ENCODE measurements around the gene CCDC187.

GRCh38 chr9:136268318-136268717 is 35.6 kb downstream of the CCDC187 start:
- TF ChIP-seq, protein P1, sequence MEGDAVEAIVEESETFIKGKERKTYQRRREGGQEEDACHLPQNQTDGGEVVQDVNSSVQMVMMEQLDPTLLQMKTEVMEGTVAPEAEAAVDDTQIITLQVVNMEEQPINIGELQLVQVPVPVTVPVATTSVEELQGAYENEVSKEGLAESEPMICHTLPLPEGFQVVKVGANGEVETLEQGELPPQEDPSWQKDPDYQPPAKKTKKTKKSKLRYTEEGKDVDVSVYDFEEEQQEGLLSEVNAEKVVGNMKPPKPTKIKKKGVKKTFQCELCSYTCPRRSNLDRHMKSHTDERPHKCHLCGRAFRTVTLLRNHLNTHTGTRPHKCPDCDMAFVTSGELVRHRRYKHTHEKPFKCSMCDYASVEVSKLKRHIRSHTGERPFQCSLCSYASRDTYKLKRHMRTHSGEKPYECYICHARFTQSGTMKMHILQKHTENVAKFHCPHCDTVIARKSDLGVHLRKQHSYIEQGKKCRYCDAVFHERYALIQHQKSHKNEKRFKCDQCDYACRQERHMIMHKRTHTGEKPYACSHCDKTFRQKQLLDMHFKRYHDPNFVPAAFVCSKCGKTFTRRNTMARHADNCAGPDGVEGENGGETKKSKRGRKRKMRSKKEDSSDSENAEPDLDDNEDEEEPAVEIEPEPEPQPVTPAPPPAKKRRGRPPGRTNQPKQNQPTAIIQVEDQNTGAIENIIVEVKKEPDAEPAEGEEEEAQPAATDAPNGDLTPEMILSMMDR (IDR thresholded peaks at IDR 0.05): no peak
- TF ChIP-seq POLR2A (IDR thresholded peaks at IDR 0.05) (no peak), POLR2AphosphoS5 (IDR thresholded peaks at IDR 0.05; ENCODE audit: insufficient read depth in 1 of 2, low read depth in 1 of 2) (no peak)
